IPS DF 4.7 (cell line): ENCODE measurements around the gene PGLYRP4.
A peak's percentile ranks its signal among the peaks of the same experiment; 100 is the strongest.

Experiments used
- DNase-seq: peaks from one replicate; pipeline ENCODE4 v3.0.0-alpha.2; 2013; ENCODE audit warnings: low spot score; ENCODE audit errors: extremely low read depth

The PGLYRP4 gene

GRCh38 chr1:153292740-153293479, 55.7 kb downstream of the PGLYRP4 start:
- no peak for DNase-seq

GRCh38 chr1:153292185-153292584, 56.5 kb downstream of the PGLYRP4 start:
- no peak for DNase-seq

GRCh38 chr1:153291514-153291913, 57.1 kb downstream of the PGLYRP4 start:
- DNase-seq: no peak

- DNase-seq: peak; percentile 25
Measured at GRCh38 chr1:153288634-153289275, 59.9 kb downstream of the PGLYRP4 start.
